HG02938 (cell line): ENCODE measurements around the gene APPBP2.
"Not testable (repeated sequence)": the region's sequence is repeated elsewhere in the genome, so short reads cannot be mapped to it uniquely, and the experiment has no call there.

ENCODE experiments used
- ATAC-seq: cut with Tn5 transposase; IDR thresholded peaks from one replicate; pipeline ENCODE4 v1.9.1; 2021; ENCODE audit warnings: mild to moderate bottlenecking, moderate library complexity; ENCODE audit not compliant: unreplicated experiment

APPBP2 gene

GRCh38 chr17:60442271-60443173 lies 83.5 kb downstream of the APPBP2 start:
- ATAC-seq: no peak

- no peak for ATAC-seq
Observed at GRCh38 chr17:60439501-60439900, 86.5 kb downstream of the APPBP2 start.

GRCh38 chr17:60436676-60437075 lies 89.4 kb downstream of the APPBP2 start:
- no peak for ATAC-seq

GRCh38 chr17:60435244-60436167 lies 90.5 kb downstream of the APPBP2 start:
- ATAC-seq: no peak

GRCh38 chr17:60433021-60433997 lies 92.7 kb downstream of the APPBP2 start:
- ATAC-seq: not testable (repeated sequence)

- not testable (repeated sequence) for ATAC-seq
Observed at GRCh38 chr17:60430561-60430960, 95.5 kb downstream of the APPBP2 start.

GRCh38 chr17:60428491-60428890 lies 97.6 kb downstream of the APPBP2 start:
- ATAC-seq: not testable (repeated sequence)

- no peak for ATAC-seq
Observed at GRCh38 chr17:60426596-60426995, 99.4 kb downstream of the APPBP2 start.

- no peak for ATAC-seq
Observed at GRCh38 chr17:60425626-60426025, 100.4 kb downstream of the APPBP2 start.

- no peak for ATAC-seq
Observed at GRCh38 chr17:60423865-60424264, 102.2 kb downstream of the APPBP2 start.

- no peak for ATAC-seq
Observed at GRCh38 chr17:60422162-60422665, 103.8 kb downstream of the APPBP2 start, which contains the start of gene CHCT1. CHCT1 (plus strand) TSS chr17:60422489; CDS start chr17:60422593, 104 bp downstream.

- peak; percentile 77 for ATAC-seq
Observed at GRCh38 chr17:60421273-60422161, 104.5 kb downstream of the APPBP2 start.

GRCh38 chr17:60419875-60420274 lies 106.2 kb downstream of the APPBP2 start:
- ATAC-seq: not testable (repeated sequence)

GRCh38 chr17:60419003-60419402 lies 107.0 kb downstream of the APPBP2 start:
- not testable (repeated sequence) for ATAC-seq

- no peak for ATAC-seq
Observed at GRCh38 chr17:60416368-60416925, 109.6 kb downstream of the APPBP2 start.

- ATAC-seq: no peak
Observed at GRCh38 chr17:60415146-60415545, 110.9 kb downstream of the APPBP2 start.

GRCh38 chr17:60412701-60413100 lies 113.3 kb downstream of the APPBP2 start:
- ATAC-seq: no peak

GRCh38 chr17:60410001-60410400 lies 116.0 kb downstream of the APPBP2 start:
- no peak for ATAC-seq

GRCh38 chr17:60406887-60407286 lies 119.2 kb downstream of the APPBP2 start:
- ATAC-seq: no peak
